T-helper 2 cell treated with Interferon-gamma antibody and Interleukin-4, amounts not matched to agents 5 μg/mL and 100 μg/mL, for 36 hours (primary cell): ENCODE measurements around the gene SLC4A9.
"Not testable (repeated sequence)": the region's sequence is repeated elsewhere in the genome, so short reads cannot be mapped to it uniquely, and the experiment has no call there.

Source experiments
- DNase-seq: peaks from one replicate; pipeline ENCODE4 v3.0.0; 2021; ENCODE audit warnings: low spot score
- H3K27ac Mint-ChIP-seq: one replicate; pipeline ENCODE4 v1.8.0; 2021; ENCODE audit warnings: mild to moderate bottlenecking, mixed read lengths
- H3K27me3 Mint-ChIP-seq: one replicate; pipeline ENCODE4 v1.8.0; 2021; ENCODE audit warnings: low read depth, mixed read lengths
- H3K36me3 Mint-ChIP-seq: one replicate; pipeline ENCODE4 v1.8.0; 2021; ENCODE audit warnings: low read depth, mixed read lengths
- H3K4me1 Mint-ChIP-seq: one replicate; pipeline ENCODE4 v1.8.0; 2021; ENCODE audit warnings: low read depth, mixed read lengths
- H3K4me3 Mint-ChIP-seq: one replicate; pipeline ENCODE4 v1.8.0; 2022; ENCODE audit warnings: mild to moderate bottlenecking, moderate library complexity, mixed read lengths
- H3K9me3 Mint-ChIP-seq: one replicate; pipeline ENCODE4 v1.8.0; 2021; ENCODE audit warnings: mixed read lengths

The SLC4A9 gene

GRCh38 chr5:140413230-140413629 is 53.2 kb downstream of the SLC4A9 start:
- Mint-ChIP-seq H3K27ac (no peak overlapping the region), H3K36me3 (peaks cover 12% of the 10 kb centered on the region), H3K27me3 (no peaks in the 10 kb centered on the region), H3K4me3 (no peak overlapping the region), H3K4me1 (peaks cover 9% of the 10 kb centered on the region), H3K9me3 (no peaks in the 10 kb centered on the region)
- DNase-seq, result no peak

- Mint-ChIP-seq H3K4me3 (no peak overlapping the region), H3K27me3 (no peaks in the 10 kb centered on the region), H3K36me3 (peaks cover 11% of the 10 kb centered on the region), H3K4me1 (peaks cover 18% of the 10 kb centered on the region), H3K9me3 (no peaks in the 10 kb centered on the region), H3K27ac (no peak overlapping the region)
- DNase-seq, result no peak
Measured at GRCh38 chr5:140417235-140417634, 57.2 kb downstream of the SLC4A9 start.

GRCh38 chr5:140418862-140419520 is 59.0 kb downstream of the SLC4A9 start:
- Mint-ChIP-seq H3K27me3 (no peaks in the 10 kb centered on the region), H3K27ac (no peak overlapping the region), H3K36me3 (peaks cover 11% of the 10 kb centered on the region), H3K4me1 (peaks cover 19% of the 10 kb centered on the region), H3K9me3 (no peaks in the 10 kb centered on the region), H3K4me3 (no peak overlapping the region)
- no peak for DNase-seq

- no peaks in the 10 kb centered on the region for H3K9me3 Mint-ChIP-seq
- no peak overlapping the region for H3K27ac Mint-ChIP-seq
- H3K4me1 Mint-ChIP-seq, result peaks cover 19% of the 10 kb centered on the region
- H3K4me3 Mint-ChIP-seq, result no peak overlapping the region
- H3K36me3 Mint-ChIP-seq, result peaks cover 8% of the 10 kb centered on the region
- no peak for DNase-seq
- no peaks in the 10 kb centered on the region for H3K27me3 Mint-ChIP-seq
Measured at GRCh38 chr5:140420226-140420570, 60.2 kb downstream of the SLC4A9 start.

GRCh38 chr5:140420665-140421361 is 60.8 kb downstream of the SLC4A9 start:
- H3K4me3 Mint-ChIP-seq, result no peak overlapping the region

GRCh38 chr5:140421375-140421774 is 61.4 kb downstream of the SLC4A9 start:
- DNase-seq, H3K9me3 Mint-ChIP-seq, H3K36me3 Mint-ChIP-seq, H3K27me3 Mint-ChIP-seq, H3K27ac Mint-ChIP-seq, H3K4me3 Mint-ChIP-seq: not testable (repeated sequence)
- peaks cover 19% of the 10 kb centered on the region for H3K4me1 Mint-ChIP-seq

More at GRCh38 chr5:140420665-140421361, 60.8 kb downstream of the SLC4A9 start:
- no peaks in the 10 kb centered on the region for H3K9me3 Mint-ChIP-seq
- peaks cover 19% of the 10 kb centered on the region for H3K4me1 Mint-ChIP-seq
- H3K27ac Mint-ChIP-seq, result no peak overlapping the region
- H3K36me3 Mint-ChIP-seq, result peaks cover 7% of the 10 kb centered on the region
- no peak for DNase-seq
- no peaks in the 10 kb centered on the region for H3K27me3 Mint-ChIP-seq

GRCh38 chr5:140423609-140424008 is 63.6 kb downstream of the SLC4A9 start:
- no peaks in the 10 kb centered on the region for H3K27me3 Mint-ChIP-seq
- H3K27ac Mint-ChIP-seq, result no peak overlapping the region
- no peak overlapping the region for H3K4me3 Mint-ChIP-seq
- H3K4me1 Mint-ChIP-seq, result peaks cover 15% of the 10 kb centered on the region
- DNase-seq, result no peak
- H3K9me3 Mint-ChIP-seq, result no peaks in the 10 kb centered on the region
- H3K36me3 Mint-ChIP-seq, result peaks cover 6% of the 10 kb centered on the region

- Mint-ChIP-seq H3K4me1 (peaks cover 15% of the 10 kb centered on the region), H3K27me3 (no peaks in the 10 kb centered on the region), H3K27ac (no peak overlapping the region), H3K9me3 (no peaks in the 10 kb centered on the region), H3K4me3 (no peak overlapping the region), H3K36me3 (peaks cover 6% of the 10 kb centered on the region)
- no peak for DNase-seq
Measured at GRCh38 chr5:140424135-140424534, 64.1 kb downstream of the SLC4A9 start.
